Measurements from ENCODE around the gene DLG3.
"Not testable (repeated sequence)": the region's sequence is repeated elsewhere in the genome, so short reads cannot be mapped to it uniquely, and the experiment has no call there.

Gene DLG3

GRCh38 chrX:70476934-70477733, 32.5 kb downstream of the DLG3 start:
- DNase-seq = peak in 2 of 3 experiments; percentile 58 to 79

- DNase-seq = no peak
These were observed 33.1 kb downstream of the DLG3 start for GRCh38 chrX:70477734-70478075.

GRCh38 chrX:70478526-70479245, 34.1 kb downstream of the DLG3 start:
- DNase-seq = no peak

DNA sequence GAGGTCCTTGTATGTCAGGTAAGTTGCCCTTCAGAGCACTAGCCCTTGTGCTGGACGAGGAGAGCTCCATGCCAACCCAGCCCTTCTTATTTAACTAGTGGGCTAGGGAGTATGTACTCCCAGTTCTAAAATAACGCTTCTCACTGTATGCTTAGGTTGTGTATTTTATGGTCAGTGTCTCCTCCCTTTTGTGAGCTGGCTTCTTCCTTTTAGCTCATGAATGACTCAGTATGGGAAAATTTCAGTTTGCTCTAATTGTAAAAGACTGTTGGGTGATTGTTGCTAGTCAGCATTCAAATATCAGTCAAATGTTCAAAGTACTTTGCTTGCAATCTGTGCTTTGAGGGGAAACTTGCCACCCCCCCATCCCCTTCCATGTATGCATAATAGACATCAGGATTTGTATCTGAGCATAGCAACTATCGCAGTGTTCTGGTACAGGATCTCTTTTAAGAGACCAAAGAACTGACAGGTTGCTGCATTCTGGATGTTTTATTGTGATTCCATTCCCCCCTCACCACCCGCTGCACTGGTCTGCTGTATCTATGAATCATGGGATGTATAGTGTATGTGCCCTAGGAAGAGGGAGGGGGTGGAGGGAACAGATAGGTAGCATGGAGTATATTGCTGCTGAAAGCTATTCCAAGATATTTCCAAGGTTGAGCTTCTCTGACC, 34.7 kb downstream of the DLG3 start:
- DNase-seq = no peak

- DNase-seq = peak in 2 of 3 experiments; percentile 16 to 53
These were observed 35.5 kb downstream of the DLG3 start for GRCh38 chrX:70479922-70480659.

- DNase-seq = no peak
These were observed 36.0 kb downstream of the DLG3 start for GRCh38 chrX:70480660-70481018.

GRCh38 chrX:70481471-70482270, 37.0 kb downstream of the DLG3 start:
- DNase-seq = no peak

DNA sequence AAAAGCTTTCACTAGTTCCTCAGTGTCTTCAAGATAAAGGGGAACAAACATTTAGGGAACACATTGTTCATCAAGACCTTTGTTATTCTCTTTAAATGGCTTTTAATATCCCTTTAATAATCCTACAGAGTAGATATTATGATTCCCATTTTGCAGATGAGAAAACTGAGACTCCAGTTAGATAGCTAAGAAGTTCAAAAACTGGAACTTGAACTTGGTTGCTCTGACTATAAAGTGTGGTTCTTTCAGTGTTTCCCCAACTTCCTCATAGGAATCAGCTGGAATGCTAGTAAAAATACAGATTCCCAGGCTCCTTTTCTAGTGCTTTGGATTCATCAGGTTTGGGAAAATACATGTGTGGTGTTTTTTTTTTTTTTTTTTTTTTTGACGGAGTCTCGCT, 37.7 kb downstream of the DLG3 start:
- no peak for DNase-seq

GRCh38 chrX:70485466-70485865, 40.8 kb downstream of the DLG3 start:
- DNase-seq = peak in 2 of 3 experiments; percentile 52 to 75

GRCh38 chrX:70488856-70489255, 44.2 kb downstream of the DLG3 start:
- DNase-seq = no peak

GRCh38 chrX:70494441-70494840, 49.8 kb downstream of the DLG3 start:
- DNase-seq = no peak

DNA sequence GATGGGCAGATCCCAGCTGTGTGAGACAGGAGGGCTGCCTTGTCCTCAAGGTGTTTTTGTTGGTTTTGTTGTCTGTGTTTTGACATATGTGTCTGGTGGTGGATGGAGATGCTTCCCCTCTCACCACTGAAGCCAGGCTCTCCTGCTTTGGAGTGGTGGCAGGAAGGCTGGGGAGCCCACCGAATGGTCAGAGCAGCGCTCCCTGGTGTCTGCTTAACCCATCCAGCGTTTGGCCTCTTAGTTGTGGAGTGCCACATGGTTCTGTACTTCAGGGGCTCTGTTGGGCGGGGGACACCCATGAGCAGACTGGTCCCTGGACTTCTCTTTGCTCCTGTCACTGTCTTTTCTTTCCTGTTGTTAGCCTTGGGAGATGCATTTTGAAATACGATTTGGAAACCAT, 51.9 kb downstream of the DLG3 start:
- DNase-seq = no peak

DNA sequence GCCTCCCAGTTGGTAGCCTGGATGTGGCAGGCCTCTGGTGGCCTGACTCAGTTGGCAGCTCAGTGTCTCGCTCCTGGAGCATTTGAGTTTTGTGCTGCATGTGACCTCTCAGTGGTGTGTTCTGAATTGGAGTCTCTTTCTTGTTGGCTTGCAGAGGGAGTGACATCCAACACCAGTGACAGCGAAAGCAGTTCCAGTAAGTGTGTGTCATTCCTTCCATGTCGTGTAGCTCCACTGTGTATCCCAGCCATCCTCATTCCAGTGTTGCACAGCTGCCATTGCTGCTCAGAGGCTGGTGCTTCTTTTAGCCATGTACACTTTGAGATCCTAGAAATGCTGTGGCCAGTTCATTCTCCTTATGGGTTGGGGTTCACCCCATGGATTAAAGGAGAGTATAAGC, 52.4 kb downstream of the DLG3 start:
- DNase-seq = no peak

DNA sequence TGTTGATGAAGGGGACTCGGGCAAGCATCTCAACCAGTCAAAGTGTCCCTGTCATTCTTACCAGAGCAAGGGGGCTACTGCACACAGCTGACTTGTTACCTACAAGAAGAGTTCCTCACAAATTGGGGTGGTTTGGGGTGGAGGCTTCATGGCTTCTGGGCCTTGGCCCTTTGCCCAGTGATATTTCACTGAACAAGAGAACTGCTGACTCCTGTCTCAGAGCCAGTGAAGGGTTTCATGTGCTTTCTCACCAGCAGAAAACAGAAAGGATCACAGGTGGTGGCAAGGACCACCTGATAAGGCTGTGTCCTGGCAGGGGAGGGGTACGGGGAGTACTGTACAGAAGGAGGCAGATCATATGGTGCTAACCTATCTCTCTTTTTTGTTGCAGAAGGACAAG, 53.5 kb downstream of the DLG3 start:
- DNase-seq = no peak

- DNase-seq = no peak
These were observed 56.2 kb downstream of the DLG3 start for GRCh38 chrX:70500826-70501225.

DNA sequence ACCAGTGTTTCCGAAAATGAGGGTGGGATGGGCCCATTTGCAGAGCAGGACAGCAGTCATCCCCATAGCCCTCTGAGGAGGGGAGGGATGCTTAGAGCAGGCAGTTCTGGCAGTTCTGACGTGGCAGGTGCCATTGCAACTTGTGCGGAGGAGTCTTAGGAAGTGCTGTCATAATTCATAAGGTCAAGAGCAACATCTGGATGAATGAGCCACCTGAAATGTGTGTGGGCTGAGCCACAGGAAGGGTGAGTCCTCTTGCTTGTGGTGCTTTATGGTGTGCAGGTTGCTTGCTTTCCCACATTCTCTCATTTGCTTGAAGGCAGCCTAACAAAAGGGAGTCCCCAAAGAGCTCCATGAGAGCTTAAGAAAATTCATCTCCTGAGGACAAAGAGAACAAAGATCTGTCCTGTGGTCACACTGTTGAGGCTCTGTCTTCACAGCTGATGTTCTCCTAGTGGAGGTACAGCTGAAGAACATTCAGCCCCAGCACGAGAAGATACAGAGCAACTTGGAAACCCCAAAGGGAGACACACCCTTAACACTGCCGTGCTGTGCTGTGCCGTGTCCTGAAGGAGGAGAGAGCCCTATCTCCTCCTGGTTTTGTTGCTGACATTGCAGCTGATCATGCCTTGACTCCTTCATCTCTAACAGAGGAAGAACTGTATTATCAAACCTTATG, 60.3 kb downstream of the DLG3 start:
- DNase-seq = no peak

DNA sequence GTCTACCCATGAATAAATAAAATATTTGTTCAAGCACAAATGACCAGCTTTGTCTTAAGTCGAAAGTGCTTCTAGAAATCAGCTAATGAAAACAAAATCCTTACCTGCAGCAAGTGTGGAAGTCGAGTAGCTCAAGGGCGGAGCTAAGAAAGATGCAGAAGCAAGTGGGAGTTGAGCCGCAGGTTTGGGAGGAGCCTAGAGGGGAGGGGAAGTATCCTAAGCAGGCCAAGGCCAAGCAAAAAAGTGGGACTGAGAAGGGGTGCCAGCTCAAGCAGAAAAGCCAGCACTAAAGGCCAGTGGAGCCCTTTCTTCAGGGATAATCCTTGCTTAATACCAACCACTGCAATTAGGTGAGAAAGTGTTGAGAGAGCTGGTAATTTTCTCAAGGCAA, 60.8 kb downstream of the DLG3 start:
- DNase-seq = no peak

GRCh38 chrX:70508296-70508911, 63.8 kb downstream of the DLG3 start:
- peak; percentile 37 to 84 (median 63) for DNase-seq

- DNase-seq = no peak
These were observed 64.4 kb downstream of the DLG3 start for GRCh38 chrX:70509078-70509477.

DNA sequence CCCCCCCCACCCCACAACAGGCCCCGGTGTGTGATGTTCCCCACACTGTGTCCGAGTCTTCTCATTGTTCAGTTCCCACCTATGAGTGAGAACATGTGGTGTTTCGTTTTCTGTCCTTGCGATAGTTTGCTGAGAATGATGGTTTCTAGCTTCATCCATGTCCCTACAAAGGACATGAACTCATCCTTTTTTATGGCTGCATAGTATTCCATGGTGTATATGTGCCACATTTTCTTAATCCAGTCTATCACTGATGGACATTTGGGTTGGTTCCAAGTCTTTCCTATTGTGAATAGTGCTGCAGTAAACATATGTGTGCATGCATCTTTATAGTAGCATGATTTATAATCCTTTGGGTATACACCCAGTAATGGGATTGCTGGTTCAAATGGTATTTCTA, 70.6 kb downstream of the DLG3 start:
- DNase-seq = not testable (repeated sequence)

- DNase-seq = not testable (repeated sequence)
These were observed 71.1 kb downstream of the DLG3 start for GRCh38 chrX:70515692-70516091.

All from NCI-H1417 (cell line).